GM23338 (cell line): Measurements from ENCODE around the gene ACOX3. TPM values are rescaled to one million over a fixed set of nuclear protein-coding genes. Genes with fewer than 3 reads are reported as not detected.

ENCODE experiments used
- ATAC-seq: fragments of 200-7000 bp; cut with Tn5 transposase; 3 replicates; pipeline ENCODE4 v1.9.1; 2020
- DNase-seq: peaks from one replicate; pipeline ENCODE4 v3.0.0-alpha.2; 2015; ENCODE audit warnings: low spot score
- H2AFZ ChIP-seq: fragments of 200-600 bp; sonication (generic); 2 replicates; pipeline ENCODE4 v1.8.0; 2016; ENCODE audit warnings: antibody characterized with exemption, mild to moderate bottlenecking, moderate library complexity
- H3F3A ChIP-seq: fragments of 200-600 bp; sonication (generic); replicated peaks from 2 replicates; pipeline ENCODE4 v1.8.0; 2017; ENCODE audit warnings: antibody characterized with exemption, mixed run types, low read depth
- H3K27ac ChIP-seq: fragments of 200-600 bp; sonication (generic); 2 replicates; pipeline ENCODE4 v1.6.1; 2016; ENCODE audit warnings: low read depth
- H3K27me3 ChIP-seq: fragments of 200-600 bp; sonication (generic); 2 replicates; pipeline ENCODE4 v1.8.0; 2016; ENCODE audit warnings: mild to moderate bottlenecking, mixed run types, moderate library complexity; ENCODE audit not compliant: insufficient read depth
- H3K36me3 ChIP-seq: fragments of 200-600 bp; sonication (generic); 2 replicates; pipeline ENCODE4 v1.8.0; 2016; ENCODE audit warnings: mild to moderate bottlenecking; ENCODE audit not compliant: insufficient read depth
- H3K4me1 ChIP-seq: fragments of 200-600 bp; sonication (generic); 2 replicates; pipeline ENCODE4 v1.8.0; 2016; ENCODE audit warnings: mild to moderate bottlenecking, moderate library complexity; ENCODE audit not compliant: insufficient read depth
- H3K4me2 ChIP-seq: fragments of 200-600 bp; sonication (generic); 2 replicates; pipeline ENCODE4 v1.7.1; 2017; ENCODE audit warnings: mixed run types
- H3K4me3 ChIP-seq: fragments of 200-600 bp; sonication (generic); 2 replicates; pipeline ENCODE4 v1.6.1; 2016; ENCODE audit warnings: mixed run types
- H3K79me2 ChIP-seq: fragments of 200-600 bp; sonication (generic); replicated peaks from 2 replicates; pipeline ENCODE4 v1.8.0; 2017; ENCODE audit warnings: mild to moderate bottlenecking; ENCODE audit not compliant: insufficient read depth
- H3K9me2 ChIP-seq: fragments of 200-600 bp; sonication (generic); 2 replicates; pipeline ENCODE4 v1.8.0; 2017; ENCODE audit not compliant: insufficient read depth
- H4K20me1 ChIP-seq: fragments of 200-600 bp; sonication (generic); replicated peaks from 2 replicates; pipeline ENCODE4 v1.8.0; 2017; ENCODE audit warnings: mild to moderate bottlenecking; ENCODE audit not compliant: insufficient read depth
- H3K27ac Mint-ChIP-seq: 2 replicates; pipeline ENCODE4 v1.8.0; 2020; ENCODE audit warnings: inconsistent platforms, mild to moderate bottlenecking, moderate library complexity, mixed read lengths
- H3K27me3 Mint-ChIP-seq: 3 replicates; pipeline ENCODE4 v1.8.0; 2022; ENCODE audit warnings: low read depth, mild to moderate bottlenecking, moderate library complexity, mixed read lengths, inconsistent platforms; ENCODE audit not compliant: insufficient read depth, poor library complexity
- H3K36me3 Mint-ChIP-seq: 3 replicates; pipeline ENCODE4 v1.8.0; 2021; ENCODE audit warnings: low read depth, mild to moderate bottlenecking, inconsistent platforms, moderate library complexity, mixed read lengths
- H3K4me1 Mint-ChIP-seq: 3 replicates; pipeline ENCODE4 v1.8.0; 2020; ENCODE audit warnings: mild to moderate bottlenecking, inconsistent platforms, mixed read lengths
- H3K4me3 Mint-ChIP-seq: 3 replicates; pipeline ENCODE4 v1.8.0; 2021; ENCODE audit warnings: moderate library complexity, mild to moderate bottlenecking, inconsistent platforms, mixed read lengths
- H3K9me3 Mint-ChIP-seq: 3 replicates; pipeline ENCODE4 v1.8.0; 2020; ENCODE audit warnings: moderate library complexity, mild to moderate bottlenecking, inconsistent platforms, mixed read lengths
- CREB1 ChIP-seq: fragments of 250-450 bp; sonication (Bioruptor Pico); IDR thresholded peaks from 2 replicates; pipeline ENCODE4 v1.5.0; 2020; ENCODE audit warnings: low read depth, mild to moderate bottlenecking, moderate library complexity
- EZH2 ChIP-seq: fragments of 200-600 bp; sonication (generic); IDR thresholded peaks from one replicate; pipeline ENCODE4 v1.8.0; 2017; ENCODE audit warnings: antibody characterized with exemption, mild to moderate bottlenecking, low read depth; ENCODE audit not compliant: unreplicated experiment
- EZH2phosphoT487 ChIP-seq: fragments of 200-600 bp; sonication (generic); IDR thresholded peaks from one replicate; pipeline ENCODE4 v1.8.1; 2018; ENCODE audit warnings: antibody characterized with exemption; ENCODE audit not compliant: unreplicated experiment
- JUNB ChIP-seq: IDR thresholded peaks from one replicate; pipeline ENCODE4 v1.6.1; 2016; ENCODE audit warnings: antibody characterized with exemption; ENCODE audit not compliant: unreplicated experiment
- NANOG ChIP-seq: IDR thresholded peaks from 2 replicates; pipeline ENCODE4 v1.6.1; 2016; ENCODE audit warnings: antibody characterized with exemption, borderline replicate concordance
- STAT1 ChIP-seq: IDR thresholded peaks from one replicate; pipeline ENCODE4 v1.6.1; 2016; ENCODE audit warnings: antibody characterized with exemption; ENCODE audit not compliant: unreplicated experiment
- ZNF114 ChIP-seq: fragments of 250-450 bp; sonication (Bioruptor Pico); IDR thresholded peaks from 2 replicates; pipeline ENCODE4 v1.5.0; 2020; ENCODE audit warnings: mild to moderate bottlenecking, moderate library complexity
- ZNF331 ChIP-seq: fragments of 250-450 bp; sonication (Bioruptor Pico); IDR thresholded peaks from 2 replicates; pipeline ENCODE4 v1.5.0; 2020; ENCODE audit warnings: low read depth, mild to moderate bottlenecking, moderate library complexity
- polyA plus RNA-seq: library from polyadenylated mRNA; unstranded; fragments of >200 nt; fragmentation: Nextera tagmentation; extraction: Ambion mirVana; gene quantifications from 2 replicates; pipeline ENCODE4 v1.2.1, GENCODE V29; 2016
- total RNA-seq: library from RNA; depleted of rRNA; stranded (reverse); fragments of >200 nt; shearing (Covaris generic); gene quantifications from 2 replicates; pipeline ENCODE4 v1.2.3, GENCODE V29; 2014
- TF ChIP-seq, protein P1 (sequence below), 2 experiments: fragments of 200-600 bp in 1 of 2; sonication (generic) in 1 of 2; conservative IDR thresholded peaks; 2 replicates each; pipeline versions ENCODE4 v1.5.1 to v1.6.1; 2016 to 2017; ENCODE audit warnings: antibody characterized with exemption in 2 of 2, low read depth in 2 of 2, mild to moderate bottlenecking in 2 of 2, moderate library complexity in 1 of 2
- TF ChIP-seq, protein P2 (sequence below): fragments of 250-450 bp; sonication (Bioruptor Pico); IDR thresholded peaks from 2 replicates; pipeline ENCODE4 v1.5.0; 2020; ENCODE audit warnings: mild to moderate bottlenecking, moderate library complexity
- TF ChIP-seq, protein P3 (sequence below): IDR thresholded peaks from one replicate; pipeline ENCODE4 v1.6.1; 2018; ENCODE audit warnings: antibody characterized with exemption; ENCODE audit not compliant: unreplicated experiment

ACOX3 gene
- total and polyA plus RNA-seq, 2 experiments from 2014 or later: 6.4 to 17.2 TPM

DNA sequence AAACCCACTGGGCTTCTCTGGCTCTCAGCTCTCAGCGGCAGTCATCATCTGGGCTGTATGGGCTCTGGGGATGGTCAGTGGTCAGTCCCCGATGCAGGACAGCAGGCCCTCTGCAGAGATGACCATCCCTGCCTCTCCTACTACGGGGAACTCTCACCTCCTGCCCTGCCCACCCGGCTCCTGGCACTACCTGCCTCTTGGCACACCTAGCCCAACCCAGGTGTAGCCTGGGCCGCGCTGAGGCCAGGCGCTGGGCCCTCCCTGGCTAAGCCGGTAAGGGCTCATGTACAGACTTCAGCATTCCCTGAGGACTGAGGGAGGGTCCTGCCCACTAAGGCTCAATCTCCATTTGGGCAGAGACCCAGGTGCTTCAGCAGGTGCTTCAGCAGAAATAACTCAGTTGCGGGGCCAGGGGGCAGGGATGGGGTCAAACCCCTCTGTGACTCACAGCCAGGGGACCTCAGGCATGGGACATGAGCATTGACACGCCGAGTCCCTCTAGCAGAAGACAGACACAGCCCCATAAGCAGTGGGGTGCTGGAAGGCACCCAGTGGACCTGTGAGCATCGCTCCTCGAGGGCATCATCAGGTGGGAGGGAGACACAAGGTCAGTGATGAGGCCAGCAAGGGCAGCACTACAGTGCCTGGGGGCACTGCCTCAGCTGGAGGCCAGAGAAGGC is 71.0 kb downstream of the ACOX3 start (continued):
- TF ChIP-seq, protein P1, sequence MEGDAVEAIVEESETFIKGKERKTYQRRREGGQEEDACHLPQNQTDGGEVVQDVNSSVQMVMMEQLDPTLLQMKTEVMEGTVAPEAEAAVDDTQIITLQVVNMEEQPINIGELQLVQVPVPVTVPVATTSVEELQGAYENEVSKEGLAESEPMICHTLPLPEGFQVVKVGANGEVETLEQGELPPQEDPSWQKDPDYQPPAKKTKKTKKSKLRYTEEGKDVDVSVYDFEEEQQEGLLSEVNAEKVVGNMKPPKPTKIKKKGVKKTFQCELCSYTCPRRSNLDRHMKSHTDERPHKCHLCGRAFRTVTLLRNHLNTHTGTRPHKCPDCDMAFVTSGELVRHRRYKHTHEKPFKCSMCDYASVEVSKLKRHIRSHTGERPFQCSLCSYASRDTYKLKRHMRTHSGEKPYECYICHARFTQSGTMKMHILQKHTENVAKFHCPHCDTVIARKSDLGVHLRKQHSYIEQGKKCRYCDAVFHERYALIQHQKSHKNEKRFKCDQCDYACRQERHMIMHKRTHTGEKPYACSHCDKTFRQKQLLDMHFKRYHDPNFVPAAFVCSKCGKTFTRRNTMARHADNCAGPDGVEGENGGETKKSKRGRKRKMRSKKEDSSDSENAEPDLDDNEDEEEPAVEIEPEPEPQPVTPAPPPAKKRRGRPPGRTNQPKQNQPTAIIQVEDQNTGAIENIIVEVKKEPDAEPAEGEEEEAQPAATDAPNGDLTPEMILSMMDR (conservative IDR thresholded peaks at IDR 0.05; ENCODE audit: low read depth in 2 of 2): no peak

DNA sequence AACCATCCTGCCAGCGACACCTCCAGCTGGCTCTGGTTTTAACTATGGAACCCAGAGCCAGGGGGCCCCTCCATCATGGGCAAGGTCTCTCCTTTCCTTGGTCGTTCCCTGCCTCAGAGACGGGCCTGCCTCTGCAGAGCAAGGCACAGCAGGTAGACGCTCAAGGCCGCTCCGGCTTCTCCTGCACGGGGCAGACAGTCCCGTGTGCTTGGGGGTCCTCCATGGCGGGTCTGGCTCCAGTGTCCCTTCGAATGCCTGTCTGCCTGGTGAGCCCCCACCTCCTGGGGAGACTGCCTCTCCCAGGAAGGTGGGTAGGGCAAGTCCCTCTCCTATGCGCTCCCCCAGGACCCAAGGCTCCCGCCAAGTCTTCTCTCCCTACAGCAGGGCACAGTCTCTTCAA is 71.5 kb downstream of the ACOX3 start:
- ATAC-seq: no peak
- no peaks in the 10 kb centered on the region for H3K27me3 ChIP-seq
- H3K4me3 ChIP-seq: no peak overlapping the region
- H4K20me1 ChIP-seq: no peaks in the 10 kb centered on the region
- H3K36me3 Mint-ChIP-seq: peaks cover 6% of the 10 kb centered on the region; the same call in 2 of the 3 replicates
- no peaks in the 10 kb centered on the region for H3K9me2 ChIP-seq
- H3K4me2 ChIP-seq: no peak overlapping the region
- H3K4me1 ChIP-seq: no peaks in the 10 kb centered on the region
- no peak for DNase-seq
- H3K36me3 ChIP-seq: no peaks in the 10 kb centered on the region
- H3K79me2 ChIP-seq: no peaks in the 10 kb centered on the region
- H3K4me3 Mint-ChIP-seq: no peak overlapping the region
- no peaks in the 10 kb centered on the region for H3F3A ChIP-seq
- H3K27ac Mint-ChIP-seq: no peak overlapping the region
- peaks cover 22% of the 10 kb centered on the region for H3K27me3 Mint-ChIP-seq
- H2AFZ ChIP-seq: no peak overlapping the region
- H3K9me3 Mint-ChIP-seq: no peaks in the 10 kb centered on the region; the same call in 2 of the 3 replicates
- H3K4me1 Mint-ChIP-seq: peaks cover 9% of the 10 kb centered on the region; the same call in 2 of the 3 replicates
- no peak overlapping the region for H3K27ac ChIP-seq
- TF ChIP-seq EZH2 (no peak), CREB1 (no peak), STAT1 (no peak), ZNF331 (CRISPR knock-in tag) (no peak), EZH2phosphoT487 (no peak), ZNF114 (no peak), JUNB (no peak), NANOG (no peak)
- TF ChIP-seq, protein P2, sequence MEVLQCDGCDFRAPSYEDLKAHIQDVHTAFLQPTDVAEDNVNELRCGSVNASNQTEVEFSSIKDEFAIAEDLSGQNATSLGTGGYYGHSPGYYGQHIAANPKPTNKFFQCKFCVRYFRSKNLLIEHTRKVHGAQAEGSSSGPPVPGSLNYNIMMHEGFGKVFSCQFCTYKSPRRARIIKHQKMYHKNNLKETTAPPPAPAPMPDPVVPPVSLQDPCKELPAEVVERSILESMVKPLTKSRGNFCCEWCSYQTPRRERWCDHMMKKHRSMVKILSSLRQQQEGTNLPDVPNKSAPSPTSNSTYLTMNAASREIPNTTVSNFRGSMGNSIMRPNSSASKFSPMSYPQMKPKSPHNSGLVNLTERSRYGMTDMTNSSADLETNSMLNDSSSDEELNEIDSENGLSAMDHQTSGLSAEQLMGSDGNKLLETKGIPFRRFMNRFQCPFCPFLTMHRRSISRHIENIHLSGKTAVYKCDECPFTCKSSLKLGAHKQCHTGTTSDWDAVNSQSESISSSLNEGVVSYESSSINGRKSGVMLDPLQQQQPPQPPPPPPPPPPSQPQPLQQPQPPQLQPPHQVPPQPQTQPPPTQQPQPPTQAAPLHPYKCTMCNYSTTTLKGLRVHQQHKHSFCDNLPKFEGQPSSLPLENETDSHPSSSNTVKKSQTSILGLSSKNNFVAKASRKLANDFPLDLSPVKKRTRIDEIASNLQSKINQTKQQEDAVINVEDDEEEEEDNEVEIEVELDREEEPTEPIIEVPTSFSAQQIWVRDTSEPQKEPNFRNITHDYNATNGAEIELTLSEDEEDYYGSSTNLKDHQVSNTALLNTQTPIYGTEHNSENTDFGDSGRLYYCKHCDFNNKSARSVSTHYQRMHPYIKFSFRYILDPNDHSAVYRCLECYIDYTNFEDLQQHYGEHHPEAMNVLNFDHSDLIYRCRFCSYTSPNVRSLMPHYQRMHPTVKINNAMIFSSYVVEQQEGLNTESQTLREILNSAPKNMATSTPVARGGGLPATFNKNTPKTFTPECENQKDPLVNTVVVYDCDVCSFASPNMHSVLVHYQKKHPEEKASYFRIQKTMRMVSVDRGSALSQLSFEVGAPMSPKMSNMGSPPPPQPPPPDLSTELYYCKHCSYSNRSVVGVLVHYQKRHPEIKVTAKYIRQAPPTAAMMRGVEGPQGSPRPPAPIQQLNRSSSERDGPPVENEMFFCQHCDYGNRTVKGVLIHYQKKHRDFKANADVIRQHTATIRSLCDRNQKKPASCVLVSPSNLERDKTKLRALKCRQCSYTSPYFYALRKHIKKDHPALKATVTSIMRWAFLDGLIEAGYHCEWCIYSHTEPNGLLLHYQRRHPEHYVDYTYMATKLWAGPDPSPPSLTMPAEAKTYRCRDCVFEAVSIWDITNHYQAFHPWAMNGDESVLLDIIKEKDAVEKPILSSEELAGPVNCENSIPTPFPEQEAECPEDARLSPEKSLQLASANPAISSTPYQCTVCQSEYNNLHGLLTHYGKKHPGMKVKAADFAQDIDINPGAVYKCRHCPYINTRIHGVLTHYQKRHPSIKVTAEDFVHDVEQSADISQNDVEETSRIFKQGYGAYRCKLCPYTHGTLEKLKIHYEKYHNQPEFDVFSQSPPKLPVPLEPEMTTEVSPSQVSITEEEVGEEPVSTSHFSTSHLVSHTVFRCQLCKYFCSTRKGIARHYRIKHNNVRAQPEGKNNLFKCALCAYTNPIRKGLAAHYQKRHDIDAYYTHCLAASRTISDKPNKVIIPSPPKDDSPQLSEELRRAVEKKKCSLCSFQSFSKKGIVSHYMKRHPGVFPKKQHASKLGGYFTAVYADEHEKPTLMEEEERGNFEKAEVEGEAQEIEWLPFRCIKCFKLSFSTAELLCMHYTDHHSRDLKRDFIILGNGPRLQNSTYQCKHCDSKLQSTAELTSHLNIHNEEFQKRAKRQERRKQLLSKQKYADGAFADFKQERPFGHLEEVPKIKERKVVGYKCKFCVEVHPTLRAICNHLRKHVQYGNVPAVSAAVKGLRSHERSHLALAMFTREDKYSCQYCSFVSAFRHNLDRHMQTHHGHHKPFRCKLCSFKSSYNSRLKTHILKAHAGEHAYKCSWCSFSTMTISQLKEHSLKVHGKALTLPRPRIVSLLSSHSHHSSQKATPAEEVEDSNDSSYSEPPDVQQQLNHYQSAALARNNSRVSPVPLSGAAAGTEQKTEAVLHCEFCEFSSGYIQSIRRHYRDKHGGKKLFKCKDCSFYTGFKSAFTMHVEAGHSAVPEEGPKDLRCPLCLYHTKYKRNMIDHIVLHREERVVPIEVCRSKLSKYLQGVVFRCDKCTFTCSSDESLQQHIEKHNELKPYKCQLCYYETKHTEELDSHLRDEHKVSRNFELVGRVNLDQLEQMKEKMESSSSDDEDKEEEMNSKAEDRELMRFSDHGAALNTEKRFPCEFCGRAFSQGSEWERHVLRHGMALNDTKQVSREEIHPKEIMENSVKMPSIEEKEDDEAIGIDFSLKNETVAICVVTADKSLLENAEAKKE (CRISPR knock-in tag): no peak
- TF ChIP-seq, protein P3, sequence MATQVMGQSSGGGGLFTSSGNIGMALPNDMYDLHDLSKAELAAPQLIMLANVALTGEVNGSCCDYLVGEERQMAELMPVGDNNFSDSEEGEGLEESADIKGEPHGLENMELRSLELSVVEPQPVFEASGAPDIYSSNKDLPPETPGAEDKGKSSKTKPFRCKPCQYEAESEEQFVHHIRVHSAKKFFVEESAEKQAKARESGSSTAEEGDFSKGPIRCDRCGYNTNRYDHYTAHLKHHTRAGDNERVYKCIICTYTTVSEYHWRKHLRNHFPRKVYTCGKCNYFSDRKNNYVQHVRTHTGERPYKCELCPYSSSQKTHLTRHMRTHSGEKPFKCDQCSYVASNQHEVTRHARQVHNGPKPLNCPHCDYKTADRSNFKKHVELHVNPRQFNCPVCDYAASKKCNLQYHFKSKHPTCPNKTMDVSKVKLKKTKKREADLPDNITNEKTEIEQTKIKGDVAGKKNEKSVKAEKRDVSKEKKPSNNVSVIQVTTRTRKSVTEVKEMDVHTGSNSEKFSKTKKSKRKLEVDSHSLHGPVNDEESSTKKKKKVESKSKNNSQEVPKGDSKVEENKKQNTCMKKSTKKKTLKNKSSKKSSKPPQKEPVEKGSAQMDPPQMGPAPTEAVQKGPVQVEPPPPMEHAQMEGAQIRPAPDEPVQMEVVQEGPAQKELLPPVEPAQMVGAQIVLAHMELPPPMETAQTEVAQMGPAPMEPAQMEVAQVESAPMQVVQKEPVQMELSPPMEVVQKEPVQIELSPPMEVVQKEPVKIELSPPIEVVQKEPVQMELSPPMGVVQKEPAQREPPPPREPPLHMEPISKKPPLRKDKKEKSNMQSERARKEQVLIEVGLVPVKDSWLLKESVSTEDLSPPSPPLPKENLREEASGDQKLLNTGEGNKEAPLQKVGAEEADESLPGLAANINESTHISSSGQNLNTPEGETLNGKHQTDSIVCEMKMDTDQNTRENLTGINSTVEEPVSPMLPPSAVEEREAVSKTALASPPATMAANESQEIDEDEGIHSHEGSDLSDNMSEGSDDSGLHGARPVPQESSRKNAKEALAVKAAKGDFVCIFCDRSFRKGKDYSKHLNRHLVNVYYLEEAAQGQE: no peak
- TF ChIP-seq, protein P1 (conservative IDR thresholded peaks at IDR 0.05; ENCODE audit: low read depth in 2 of 2): no peak
